Suprapubic skin (tissue), 4 donors: Measurements from ENCODE around the gene CAMTA1.

ENCODE experiments used
- EP300 ChIP-seq: sonication (generic); formaldehyde crosslinking; IDR thresholded peaks from one replicate; pipeline ENCODE4 v1.6.1; 2017; ENCODE audit warnings: antibody characterized with exemption
- POLR2A ChIP-seq, 2 donors: fragments of 450-650 bp; IDR thresholded peaks; one replicate each; pipeline ENCODE4 v1.6.1; 2017; ENCODE audit warnings: antibody characterized with exemption in 2 of 2, mild to moderate bottlenecking in 2 of 2, moderate library complexity in 2 of 2
- POLR2AphosphoS5 ChIP-seq, 3 donors: sonication (generic); formaldehyde crosslinking; IDR thresholded peaks; one replicate each; pipeline ENCODE4 v1.6.1; 2017; ENCODE audit warnings: antibody characterized with exemption in 3 of 3
- TF ChIP-seq, protein P1 (sequence below), 2 donors: fragments of 200-600 bp in 1 of 2; fragments of 450-650 bp in 1 of 2; sonication (generic) in 1 of 2; IDR thresholded peaks; one replicate each; pipeline ENCODE4 v1.5.1; 2016 to 2019; ENCODE audit warnings: antibody characterized with exemption in 2 of 2, mild to moderate bottlenecking in 1 of 2, moderate library complexity in 1 of 2

DNA sequence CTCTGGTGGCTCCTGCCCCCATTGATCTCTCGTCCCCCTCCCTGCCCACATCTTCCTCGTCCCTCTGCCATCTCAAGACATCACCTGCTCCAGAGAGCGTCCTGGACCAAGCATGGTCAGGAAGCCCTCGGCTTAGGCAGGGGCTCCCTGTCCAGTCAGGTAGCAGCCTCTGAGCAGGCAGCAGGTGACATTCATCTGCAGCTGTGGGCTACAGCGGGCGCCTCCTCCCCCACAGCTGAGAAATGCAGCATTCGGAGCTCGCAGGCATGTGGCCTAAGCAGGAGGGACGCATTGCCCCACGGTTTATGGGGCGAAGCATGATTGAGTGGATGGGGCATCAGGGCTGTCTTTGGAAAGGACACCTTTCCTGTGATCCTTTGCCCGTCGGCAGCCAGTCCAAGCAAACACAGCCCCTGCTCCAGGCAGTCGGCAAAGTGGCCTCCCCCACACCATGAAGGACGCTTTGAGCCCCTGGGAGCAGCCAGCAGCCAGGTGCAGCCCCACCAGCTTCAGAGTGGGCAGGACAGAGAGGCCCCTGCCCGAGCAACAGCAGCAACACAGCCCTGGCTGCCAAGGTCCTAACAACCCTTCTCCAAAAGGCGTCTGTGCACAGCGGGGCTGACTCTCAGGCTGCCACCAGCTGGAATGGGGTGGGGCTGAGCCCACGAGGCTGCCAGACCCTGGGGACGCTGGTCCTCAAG, 751.8 kb downstream of the CAMTA1 start:
- TF ChIP-seq, protein P1, sequence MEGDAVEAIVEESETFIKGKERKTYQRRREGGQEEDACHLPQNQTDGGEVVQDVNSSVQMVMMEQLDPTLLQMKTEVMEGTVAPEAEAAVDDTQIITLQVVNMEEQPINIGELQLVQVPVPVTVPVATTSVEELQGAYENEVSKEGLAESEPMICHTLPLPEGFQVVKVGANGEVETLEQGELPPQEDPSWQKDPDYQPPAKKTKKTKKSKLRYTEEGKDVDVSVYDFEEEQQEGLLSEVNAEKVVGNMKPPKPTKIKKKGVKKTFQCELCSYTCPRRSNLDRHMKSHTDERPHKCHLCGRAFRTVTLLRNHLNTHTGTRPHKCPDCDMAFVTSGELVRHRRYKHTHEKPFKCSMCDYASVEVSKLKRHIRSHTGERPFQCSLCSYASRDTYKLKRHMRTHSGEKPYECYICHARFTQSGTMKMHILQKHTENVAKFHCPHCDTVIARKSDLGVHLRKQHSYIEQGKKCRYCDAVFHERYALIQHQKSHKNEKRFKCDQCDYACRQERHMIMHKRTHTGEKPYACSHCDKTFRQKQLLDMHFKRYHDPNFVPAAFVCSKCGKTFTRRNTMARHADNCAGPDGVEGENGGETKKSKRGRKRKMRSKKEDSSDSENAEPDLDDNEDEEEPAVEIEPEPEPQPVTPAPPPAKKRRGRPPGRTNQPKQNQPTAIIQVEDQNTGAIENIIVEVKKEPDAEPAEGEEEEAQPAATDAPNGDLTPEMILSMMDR (IDR thresholded peaks at IDR 0.05), result no peak
- TF ChIP-seq POLR2A (IDR thresholded peaks at IDR 0.05) (no peak), POLR2AphosphoS5 (IDR thresholded peaks at IDR 0.05) (no peak), EP300 (no peak)
